Hepatocyte (in vitro differentiated cells): ENCODE data around the gene SLC66A3.

Source experiments
- EZH2phosphoT487 ChIP-seq: fragments of 200-600 bp; sonication (generic); IDR thresholded peaks from one replicate; pipeline ENCODE4 v1.6.1; 2018; ENCODE audit warnings: antibody characterized with exemption, mild to moderate bottlenecking, low read depth, moderate library complexity; ENCODE audit not compliant: unreplicated experiment, severe bottlenecking
- TF ChIP-seq, protein P1 (sequence below): fragments of 200-600 bp; sonication (generic); IDR thresholded peaks from 2 replicates; pipeline ENCODE4 v1.5.1; 2016; ENCODE audit warnings: antibody characterized with exemption, mild to moderate bottlenecking; ENCODE audit not compliant: poor library complexity

DNA sequence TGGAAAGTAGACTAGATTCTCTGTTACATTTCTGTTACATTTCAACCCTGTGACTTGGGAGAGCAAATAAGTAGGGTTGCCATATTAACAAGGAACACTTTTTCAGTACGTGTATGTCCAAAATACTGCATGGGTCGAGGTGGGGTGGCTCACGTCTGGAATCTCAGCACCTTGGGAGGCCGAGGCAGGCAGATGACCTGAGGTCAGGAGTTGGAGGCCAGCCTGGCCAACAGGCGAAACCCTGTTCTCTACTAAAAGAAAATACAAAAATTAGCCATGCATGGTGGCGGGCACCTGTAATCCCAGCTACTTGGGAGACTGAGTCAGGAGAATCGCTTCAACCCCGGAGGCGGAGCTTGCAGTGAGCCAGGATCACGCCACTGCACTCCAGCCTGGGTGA, 11.2 kb downstream of the SLC66A3 start:
- TF ChIP-seq, protein P1, sequence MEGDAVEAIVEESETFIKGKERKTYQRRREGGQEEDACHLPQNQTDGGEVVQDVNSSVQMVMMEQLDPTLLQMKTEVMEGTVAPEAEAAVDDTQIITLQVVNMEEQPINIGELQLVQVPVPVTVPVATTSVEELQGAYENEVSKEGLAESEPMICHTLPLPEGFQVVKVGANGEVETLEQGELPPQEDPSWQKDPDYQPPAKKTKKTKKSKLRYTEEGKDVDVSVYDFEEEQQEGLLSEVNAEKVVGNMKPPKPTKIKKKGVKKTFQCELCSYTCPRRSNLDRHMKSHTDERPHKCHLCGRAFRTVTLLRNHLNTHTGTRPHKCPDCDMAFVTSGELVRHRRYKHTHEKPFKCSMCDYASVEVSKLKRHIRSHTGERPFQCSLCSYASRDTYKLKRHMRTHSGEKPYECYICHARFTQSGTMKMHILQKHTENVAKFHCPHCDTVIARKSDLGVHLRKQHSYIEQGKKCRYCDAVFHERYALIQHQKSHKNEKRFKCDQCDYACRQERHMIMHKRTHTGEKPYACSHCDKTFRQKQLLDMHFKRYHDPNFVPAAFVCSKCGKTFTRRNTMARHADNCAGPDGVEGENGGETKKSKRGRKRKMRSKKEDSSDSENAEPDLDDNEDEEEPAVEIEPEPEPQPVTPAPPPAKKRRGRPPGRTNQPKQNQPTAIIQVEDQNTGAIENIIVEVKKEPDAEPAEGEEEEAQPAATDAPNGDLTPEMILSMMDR, result no peak
- no peak for TF ChIP-seq EZH2phosphoT487
